Neural progenitor cell (in vitro differentiated cells): ENCODE results near the gene MCUR1. TPM values are rescaled to one million over a fixed set of nuclear protein-coding genes. Genes with fewer than 3 reads are reported as not detected.

ENCODE experiments used
- DNase-seq: peaks from one replicate; pipeline ENCODE4 v3.0.0-alpha.2; 2016; ENCODE audit warnings: low spot score
- H2AFZ ChIP-seq: fragments of 200-600 bp; sonication (generic); replicated peaks from 2 replicates; pipeline ENCODE4 v1.6.1; 2016; ENCODE audit warnings: antibody characterized with exemption
- H3F3A ChIP-seq: fragments of 200-600 bp; sonication (generic); 2 replicates; pipeline ENCODE4 v1.6.1; 2016; ENCODE audit warnings: antibody characterized with exemption, low read depth
- H3K27ac ChIP-seq: fragments of 200-600 bp; sonication (generic); 2 replicates; pipeline ENCODE4 v1.5.1; 2016; ENCODE audit warnings: mild to moderate bottlenecking
- H3K27me3 ChIP-seq: fragments of 200-600 bp; sonication (generic); 2 replicates; pipeline ENCODE4 v1.6.1; 2016; ENCODE audit warnings: mild to moderate bottlenecking, moderate library complexity
- H3K36me3 ChIP-seq: fragments of 200-600 bp; sonication (generic); 2 replicates; pipeline ENCODE4 v1.5.1; 2016
- H3K4me1 ChIP-seq: fragments of 200-600 bp; sonication (generic); 2 replicates; pipeline ENCODE4 v1.6.1; 2016; ENCODE audit warnings: mixed run types
- H3K4me2 ChIP-seq: fragments of 200-600 bp; sonication (generic); 2 replicates; pipeline ENCODE4 v1.6.1; 2016
- H3K4me3 ChIP-seq: fragments of 200-600 bp; sonication (generic); 2 replicates; pipeline ENCODE4 v1.5.1; 2016
- H3K79me2 ChIP-seq: fragments of 200-600 bp; sonication (generic); 2 replicates; pipeline ENCODE4 v1.6.1; 2016; ENCODE audit warnings: low read depth
- H3K9ac ChIP-seq: fragments of 200-600 bp; sonication (generic); 2 replicates; pipeline ENCODE4 v1.6.1; 2016
- H3K9me3 ChIP-seq: fragments of 200-600 bp; sonication (generic); 2 replicates; pipeline ENCODE4 v1.5.1; 2016; ENCODE audit warnings: low read depth
- H4K20me1 ChIP-seq: fragments of 200-600 bp; sonication (generic); 2 replicates; pipeline ENCODE4 v1.6.1; 2016; ENCODE audit warnings: low read depth
- H3K27ac Mint-ChIP-seq: 3 replicates; pipeline ENCODE4 v1.8.0; 2021; ENCODE audit warnings: mixed read lengths
- H3K27me3 Mint-ChIP-seq: 2 replicates; pipeline ENCODE4 v1.8.0; 2022; ENCODE audit warnings: low read depth, mild to moderate bottlenecking, inconsistent platforms, moderate library complexity, mixed read lengths; ENCODE audit not compliant: insufficient read depth
- H3K36me3 Mint-ChIP-seq: 3 replicates; pipeline ENCODE4 v1.8.0; 2021; ENCODE audit warnings: mixed read lengths
- H3K4me1 Mint-ChIP-seq: 3 replicates; pipeline ENCODE4 v1.8.0; 2021; ENCODE audit warnings: mixed read lengths
- H3K4me3 Mint-ChIP-seq: 3 replicates; pipeline ENCODE4 v1.8.0; 2021; ENCODE audit warnings: mild to moderate bottlenecking, moderate library complexity, mixed read lengths
- H3K9me3 Mint-ChIP-seq: 3 replicates; pipeline ENCODE4 v1.8.0; 2020; ENCODE audit warnings: mixed read lengths
- EZH2 ChIP-seq: fragments of 200-600 bp; sonication (generic); IDR thresholded peaks from 2 replicates; pipeline ENCODE4 v1.6.1; 2017; ENCODE audit warnings: antibody characterized with exemption, mild to moderate bottlenecking, moderate library complexity
- EZH2phosphoT487 ChIP-seq: fragments of 200-600 bp; sonication (generic); IDR thresholded peaks from 2 replicates; pipeline ENCODE4 v1.6.1; 2017; ENCODE audit warnings: antibody characterized with exemption
- total RNA-seq: library from RNA; depleted of rRNA; stranded (reverse); fragments of >200 nt; gene quantifications from 2 replicates; pipeline ENCODE4 v1.2.3, GENCODE V29; 2015; ENCODE audit warnings: low replicate concordance
- TF ChIP-seq, protein P1 (sequence below): fragments of 200-600 bp; sonication (generic); IDR thresholded peaks from 2 replicates; pipeline ENCODE4 v1.5.1; 2017; ENCODE audit warnings: antibody characterized with exemption, mild to moderate bottlenecking

MCUR1 gene
- total RNA-seq, 1 donor from 2014 or later: 16.2 TPM

DNA sequence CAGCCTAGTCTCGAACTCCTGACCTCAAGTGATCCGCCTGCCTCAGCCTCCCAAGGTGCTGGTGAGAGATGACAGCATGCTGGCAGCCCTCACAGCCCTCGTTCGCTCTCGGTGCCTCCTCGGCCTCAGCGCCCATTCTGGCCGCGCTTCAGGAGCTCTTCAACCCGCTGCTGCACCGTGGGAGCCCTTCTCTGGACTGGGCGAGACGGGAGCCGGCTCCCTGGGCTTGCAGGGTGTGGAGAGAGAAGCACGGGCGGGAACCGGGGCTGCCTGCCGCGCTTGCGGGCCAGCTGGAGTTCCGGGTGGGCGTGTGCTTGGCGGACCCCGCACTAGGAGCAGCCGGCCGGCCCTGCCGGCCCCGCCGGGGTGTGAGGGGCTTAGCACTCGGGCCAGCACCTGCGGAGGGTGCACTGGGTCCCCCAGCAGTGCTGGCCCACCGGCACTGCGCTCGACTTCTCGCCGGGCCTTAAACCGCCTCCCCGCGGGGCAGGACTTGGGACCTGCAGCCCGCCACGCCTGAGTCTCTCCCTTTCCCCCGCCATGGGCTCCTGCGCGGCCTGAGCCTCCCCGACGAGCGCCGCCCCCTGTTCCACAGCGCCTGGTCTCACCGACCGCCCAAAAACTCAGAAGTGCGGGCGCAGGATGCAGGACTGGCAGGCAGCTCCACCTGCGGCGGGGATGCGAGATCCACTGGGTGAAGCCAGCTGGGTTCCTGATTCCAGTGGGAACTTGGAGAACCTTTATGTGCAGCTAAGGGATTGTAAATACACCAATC, 71.2 kb downstream of the MCUR1 start:
- Histone ChIP-seq H2AFZ (no peak overlapping the region), H3K4me3 (no peak overlapping the region), H3K79me2 (no peaks in the 10 kb centered on the region), H3K36me3 (no peaks in the 10 kb centered on the region), H3K9ac (no peak overlapping the region), H3K27ac (no peak overlapping the region), H3K9me3 (no peaks in the 10 kb centered on the region), H3K27me3 (no peaks in the 10 kb centered on the region), H3K4me1 (no peaks in the 10 kb centered on the region), H4K20me1 (no peaks in the 10 kb centered on the region), H3K4me2 (no peak overlapping the region), H3F3A (no peaks in the 10 kb centered on the region)
- H3K9me3 Mint-ChIP-seq: peaks cover 4% of the 10 kb centered on the region
- TF ChIP-seq EZH2phosphoT487: no peak
- TF ChIP-seq, protein P1, sequence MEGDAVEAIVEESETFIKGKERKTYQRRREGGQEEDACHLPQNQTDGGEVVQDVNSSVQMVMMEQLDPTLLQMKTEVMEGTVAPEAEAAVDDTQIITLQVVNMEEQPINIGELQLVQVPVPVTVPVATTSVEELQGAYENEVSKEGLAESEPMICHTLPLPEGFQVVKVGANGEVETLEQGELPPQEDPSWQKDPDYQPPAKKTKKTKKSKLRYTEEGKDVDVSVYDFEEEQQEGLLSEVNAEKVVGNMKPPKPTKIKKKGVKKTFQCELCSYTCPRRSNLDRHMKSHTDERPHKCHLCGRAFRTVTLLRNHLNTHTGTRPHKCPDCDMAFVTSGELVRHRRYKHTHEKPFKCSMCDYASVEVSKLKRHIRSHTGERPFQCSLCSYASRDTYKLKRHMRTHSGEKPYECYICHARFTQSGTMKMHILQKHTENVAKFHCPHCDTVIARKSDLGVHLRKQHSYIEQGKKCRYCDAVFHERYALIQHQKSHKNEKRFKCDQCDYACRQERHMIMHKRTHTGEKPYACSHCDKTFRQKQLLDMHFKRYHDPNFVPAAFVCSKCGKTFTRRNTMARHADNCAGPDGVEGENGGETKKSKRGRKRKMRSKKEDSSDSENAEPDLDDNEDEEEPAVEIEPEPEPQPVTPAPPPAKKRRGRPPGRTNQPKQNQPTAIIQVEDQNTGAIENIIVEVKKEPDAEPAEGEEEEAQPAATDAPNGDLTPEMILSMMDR: no peak
- TF ChIP-seq EZH2: no peak
- no peak overlapping the region for H3K27ac Mint-ChIP-seq
- no peaks in the 10 kb centered on the region for H3K4me1 Mint-ChIP-seq
- DNase-seq: no peak
- H3K36me3 Mint-ChIP-seq: no peaks in the 10 kb centered on the region
- H3K27me3 Mint-ChIP-seq: no peaks in the 10 kb centered on the region
- no peak overlapping the region for H3K4me3 Mint-ChIP-seq

DNA sequence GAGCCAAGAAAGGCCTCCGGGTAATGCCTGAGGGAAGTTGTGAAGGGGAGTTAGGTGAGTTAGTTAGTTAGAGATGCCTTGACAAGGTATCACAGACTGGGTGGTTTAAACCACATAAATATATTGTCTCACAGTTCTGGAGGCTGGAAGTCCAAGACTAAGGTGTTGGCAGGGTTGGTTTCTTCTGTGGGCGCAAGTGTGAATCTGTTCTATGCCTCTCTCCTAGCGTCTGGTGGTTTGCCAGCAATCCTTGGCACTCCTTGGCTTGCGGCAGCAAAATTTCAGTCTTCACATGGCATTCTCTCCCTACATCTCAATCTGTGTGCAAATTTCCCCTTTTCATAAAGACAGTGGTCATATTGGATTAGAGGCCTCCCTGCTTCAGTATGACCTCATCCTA, 73.0 kb downstream of the MCUR1 start:
- H2AFZ ChIP-seq: no peak overlapping the region
- Mint-ChIP-seq H3K27ac (no peak overlapping the region), H3K27me3 (peaks cover 2% of the 10 kb centered on the region), H3K4me3 (no peak overlapping the region), H3K36me3 (no peaks in the 10 kb centered on the region), H3K9me3 (peaks cover 4% of the 10 kb centered on the region), H3K4me1 (no peaks in the 10 kb centered on the region)
- no peaks in the 10 kb centered on the region for H3F3A ChIP-seq
- no peak overlapping the region for H3K9ac ChIP-seq
- no peaks in the 10 kb centered on the region for H3K79me2 ChIP-seq
- H3K27me3 ChIP-seq: no peaks in the 10 kb centered on the region
- H3K4me3 ChIP-seq: no peak overlapping the region
- no peaks in the 10 kb centered on the region for H3K4me1 ChIP-seq
- TF ChIP-seq, protein P1: no peak
- TF ChIP-seq EZH2 (no peak), EZH2phosphoT487 (no peak)
- H3K4me2 ChIP-seq: no peak overlapping the region
- H3K27ac ChIP-seq: no peak overlapping the region
- no peaks in the 10 kb centered on the region for H4K20me1 ChIP-seq
- H3K9me3 ChIP-seq: no peaks in the 10 kb centered on the region
- DNase-seq: no peak
- no peaks in the 10 kb centered on the region for H3K36me3 ChIP-seq

Other genes with a start within 250 kb of the MCUR1 start
- gene SIRT5, start 240.0 kb downstream of the MCUR1 start, total RNA-seq: 14.3 and 18.2 TPM in 2 replicates
- gene NOL7, start 199.2 kb downstream of the MCUR1 start, total RNA-seq: 61.4 and 79.5 TPM in 2 replicates
- gene RANBP9, start 102.7 kb downstream of the MCUR1 start, total RNA-seq: 35.2 and 44.8 TPM in 2 replicates
- 10.3 and 15.3 TPM in 2 replicates for gene RNF182, start 110.4 kb upstream of the MCUR1 start, total RNA-seq